HG03571 (cell line): ENCODE data around the gene NT5DC1.
A peak's percentile ranks its signal among the peaks of the same experiment; 100 is the strongest.
"Not testable (repeated sequence)": the region's sequence is repeated elsewhere in the genome, so short reads cannot be mapped to it uniquely, and the experiment has no call there.

ENCODE experiments used
- ATAC-seq: cut with Tn5 transposase; IDR thresholded peaks from one replicate; pipeline ENCODE4 v1.9.1; 2021; ENCODE audit not compliant: unreplicated experiment

Gene NT5DC1

DNA sequence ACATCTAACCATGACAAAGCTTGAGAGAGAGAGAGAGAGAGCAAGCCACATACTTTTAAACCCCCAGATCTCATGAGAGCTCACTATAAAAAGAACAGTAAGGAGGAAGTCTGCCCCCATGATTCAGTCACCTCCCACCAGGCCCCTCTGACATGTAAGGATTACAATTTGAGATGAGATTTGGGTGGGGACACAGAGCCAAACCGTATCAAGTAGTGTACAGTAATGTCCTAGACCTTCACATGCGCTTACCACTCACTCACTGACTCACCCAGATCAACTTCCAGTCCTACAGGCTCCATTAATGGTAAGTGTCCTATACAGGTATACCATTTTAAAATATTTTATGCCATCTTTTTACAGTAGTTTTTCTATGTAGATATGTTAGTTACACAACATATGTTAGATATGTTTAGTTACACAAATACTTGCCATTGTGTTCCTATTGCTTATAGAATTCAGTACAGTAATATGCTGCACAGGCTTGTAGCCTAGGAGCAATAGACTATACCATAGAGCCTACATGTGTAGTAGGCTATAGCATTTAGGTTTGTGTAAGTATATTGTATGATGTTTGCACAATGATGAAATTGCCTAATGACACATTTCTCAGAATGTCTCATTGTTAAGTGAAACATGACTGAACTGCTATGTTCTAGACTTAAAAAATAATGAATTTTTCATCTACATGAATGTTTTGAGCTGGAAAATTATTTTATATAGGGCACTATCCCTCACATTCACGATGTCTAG is 167.4 kb downstream of the NT5DC1 start:
- ATAC-seq, result peak; percentile 23

DNA sequence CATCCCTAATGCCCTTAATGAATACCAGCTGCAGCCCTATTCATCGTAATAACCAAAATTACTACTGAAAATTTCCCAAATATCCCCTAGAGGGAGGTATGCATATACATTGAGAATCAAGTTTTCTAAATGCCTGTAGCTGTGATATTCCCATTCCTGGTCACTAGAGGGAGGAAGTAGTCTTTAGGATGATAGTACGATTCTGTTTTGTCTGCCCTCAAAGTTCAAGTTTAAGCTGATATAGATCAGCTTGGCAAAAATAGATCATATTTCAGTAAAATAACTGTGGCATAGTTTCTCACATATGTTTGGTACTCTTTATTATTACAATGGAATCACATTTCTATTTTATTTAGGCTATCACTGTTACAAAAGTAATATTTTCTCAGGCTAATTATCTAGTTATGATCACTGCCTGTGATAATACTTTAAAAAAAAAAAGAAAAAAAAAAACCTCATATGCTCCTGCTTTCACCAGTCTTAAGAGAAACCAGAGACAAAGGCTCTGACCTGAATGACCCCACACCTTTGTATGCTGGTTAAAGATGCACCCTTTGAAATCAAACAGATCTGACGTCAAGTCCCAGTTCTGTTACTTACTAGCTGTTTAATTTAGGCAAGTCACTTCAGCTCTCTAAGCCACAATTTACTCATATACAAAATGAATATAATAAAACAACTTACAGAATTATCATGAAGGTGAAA is 168.1 kb downstream of the NT5DC1 start:
- peak; percentile 72 for ATAC-seq

DNA sequence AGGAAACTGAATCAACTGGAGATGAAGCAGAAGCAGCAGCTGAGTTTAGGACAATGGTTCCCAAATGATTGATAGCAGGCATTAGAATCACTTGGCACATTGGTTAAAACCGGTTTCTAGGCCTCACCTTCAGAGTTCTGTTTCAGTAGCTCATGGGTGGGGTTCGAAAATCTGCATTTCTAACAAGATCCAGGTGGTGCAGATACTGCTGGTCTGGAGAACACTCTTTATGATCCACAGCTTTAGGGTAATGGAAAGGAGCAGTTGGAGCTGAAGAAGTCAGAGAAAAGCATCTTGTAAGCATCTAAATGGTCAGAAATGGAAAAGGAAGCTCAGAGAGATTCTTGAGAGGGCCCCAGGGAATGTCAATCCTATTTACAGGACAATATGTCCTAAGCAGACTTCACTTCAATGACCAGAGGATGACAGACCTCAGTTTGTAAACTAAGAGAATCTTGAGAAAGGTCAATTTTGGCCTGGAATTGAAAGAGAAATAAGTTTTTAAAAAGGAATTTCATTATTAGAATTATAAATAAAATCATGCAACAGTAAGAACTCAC is 170.6 kb downstream of the NT5DC1 start:
- no peak for ATAC-seq

DNA sequence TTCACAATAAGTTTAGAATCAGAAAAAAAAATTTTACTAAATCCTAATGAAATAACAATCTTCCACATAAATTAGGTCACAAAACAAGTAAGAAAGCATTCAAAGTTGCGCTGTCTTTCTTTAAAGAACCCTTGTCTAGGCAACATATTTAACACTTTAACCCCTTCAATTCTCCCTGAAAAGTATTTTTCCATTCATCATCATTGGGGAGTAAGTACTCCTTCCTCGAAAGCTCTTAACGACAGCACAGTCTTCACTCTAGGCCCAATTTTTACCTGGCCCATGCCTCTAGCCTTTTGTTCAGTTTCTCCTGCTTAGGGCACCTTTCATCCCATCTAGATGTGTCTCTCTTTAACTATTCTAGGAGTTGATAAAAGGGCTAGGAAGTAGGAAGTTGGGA is 176.5 kb downstream of the NT5DC1 start:
- no peak for ATAC-seq

DNA sequence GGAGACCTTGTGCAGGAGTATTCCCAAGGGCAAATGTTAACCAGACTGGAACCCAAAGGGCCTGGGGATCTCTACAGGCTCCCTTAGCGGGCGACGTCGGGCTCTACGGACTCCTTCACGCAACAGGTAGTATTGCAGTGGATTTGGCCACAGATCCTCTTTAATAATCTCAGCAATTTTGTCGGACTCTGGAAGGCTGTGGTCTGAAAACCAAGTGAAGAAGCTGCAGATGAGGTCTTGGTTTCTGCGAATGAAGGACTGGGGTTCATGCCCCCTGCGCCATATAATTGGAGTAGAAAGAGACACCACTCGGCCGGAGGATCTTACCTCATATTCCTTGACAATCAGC is 177.8 kb downstream of the NT5DC1 start:
- ATAC-seq, result no peak

DNA sequence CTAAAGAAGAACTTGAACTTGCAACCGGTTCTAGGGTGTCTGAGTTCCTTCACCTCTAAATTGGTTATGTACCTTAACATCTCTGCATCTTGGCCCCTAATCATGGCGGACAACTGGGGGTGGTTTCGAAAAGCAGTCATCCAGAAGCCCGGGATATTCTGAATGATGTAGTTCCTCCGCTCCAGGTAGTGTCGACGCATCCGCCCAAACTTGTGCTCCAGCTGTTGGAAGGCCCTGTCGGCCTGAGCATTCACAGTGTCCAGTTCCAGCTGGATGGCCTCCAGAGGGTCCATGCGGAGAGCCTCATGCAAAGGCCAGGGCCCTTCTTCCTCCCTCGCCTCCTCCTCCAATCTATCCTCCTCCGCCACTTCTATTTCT is 178.2 kb downstream of the NT5DC1 start:
- peak; percentile 0 for ATAC-seq

DNA sequence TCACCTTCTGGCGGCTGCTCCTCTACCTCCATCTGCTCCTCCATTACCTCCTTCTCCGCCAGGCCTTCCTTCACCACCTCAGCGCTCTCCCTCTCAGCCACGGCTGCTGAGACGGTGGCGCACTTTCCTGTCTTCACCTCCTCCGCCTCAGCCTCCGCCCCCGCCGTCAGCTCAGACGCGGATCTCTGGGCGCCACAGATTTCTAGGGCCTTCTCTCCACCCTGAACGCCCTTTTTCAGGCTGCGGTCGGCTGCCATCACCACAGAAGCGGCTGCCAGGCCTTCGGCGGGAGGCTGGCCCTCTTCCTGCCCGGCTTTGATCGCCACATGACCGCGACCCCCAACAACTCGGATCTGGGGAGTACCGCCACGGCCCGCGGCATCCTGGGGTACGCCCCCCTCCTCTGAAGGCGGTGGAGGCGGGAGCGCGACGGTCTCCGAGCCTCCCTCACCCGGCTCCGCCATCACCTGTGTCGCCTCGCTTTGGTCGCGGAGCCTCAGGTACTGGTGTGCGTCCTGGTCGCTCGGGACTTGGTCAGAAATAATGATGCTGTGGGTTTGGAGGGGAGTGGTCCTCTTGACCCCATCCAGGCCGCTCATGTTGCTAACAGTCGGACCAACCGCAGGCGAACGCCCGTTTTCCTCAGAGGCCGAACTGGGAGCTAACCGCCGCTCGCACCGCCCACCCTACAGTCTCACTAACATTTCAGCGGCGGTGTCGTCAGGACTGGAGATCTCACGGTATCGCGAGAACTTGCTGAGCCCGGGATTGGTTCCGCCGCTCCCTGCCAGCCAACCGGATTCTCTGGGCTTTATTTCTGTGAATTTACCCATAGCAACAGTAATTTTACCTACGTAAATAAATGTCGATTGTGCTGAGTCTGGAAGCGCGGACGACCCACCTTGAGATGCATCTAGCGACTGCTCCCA is 178.8 kb downstream of the NT5DC1 start, which contains the start of gene TSPYL1:
Gene TSPYL1 (minus strand): TSS at position 699 of the 929 bp plus-strand sequence. CDS start 100 bp downstream, at position 599.
- ATAC-seq, result peak; percentile 93

DNA sequence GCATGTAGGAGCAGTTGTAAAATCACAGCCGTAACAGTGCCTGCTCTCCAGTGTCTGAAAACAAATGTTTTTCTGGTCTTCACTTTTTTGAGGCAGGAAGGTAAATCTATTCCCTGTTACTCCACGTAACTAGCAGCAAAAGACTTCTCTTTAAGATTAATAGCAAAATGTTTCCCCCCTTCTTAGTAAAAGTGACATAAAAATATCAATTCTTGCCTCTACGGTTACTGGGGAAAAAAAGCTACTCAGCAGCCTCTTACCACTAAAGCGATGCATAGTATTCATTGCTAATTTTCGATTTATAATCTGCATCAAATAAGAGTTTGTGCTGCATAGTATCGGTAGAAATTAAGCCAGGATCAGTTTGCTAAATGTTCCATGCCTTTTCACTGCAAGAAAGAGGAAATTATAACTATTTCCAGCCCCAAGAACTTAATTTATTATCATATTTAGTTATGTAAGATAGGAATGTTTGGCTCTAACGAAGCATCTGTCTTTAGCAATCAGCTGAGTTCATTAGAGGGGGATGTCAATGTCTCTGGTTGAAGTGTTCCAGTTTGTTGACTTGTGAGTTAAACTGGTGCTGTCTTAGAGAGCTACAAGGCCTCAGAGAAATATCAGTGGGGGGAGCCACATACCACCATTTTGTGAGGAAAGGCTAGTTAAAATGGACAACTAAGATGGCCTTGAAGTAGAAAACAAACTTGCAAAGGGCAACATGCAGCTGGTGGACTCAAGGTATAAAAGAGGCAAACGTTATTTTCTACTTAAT is 179.7 kb downstream of the NT5DC1 start:
- no peak for ATAC-seq

DNA sequence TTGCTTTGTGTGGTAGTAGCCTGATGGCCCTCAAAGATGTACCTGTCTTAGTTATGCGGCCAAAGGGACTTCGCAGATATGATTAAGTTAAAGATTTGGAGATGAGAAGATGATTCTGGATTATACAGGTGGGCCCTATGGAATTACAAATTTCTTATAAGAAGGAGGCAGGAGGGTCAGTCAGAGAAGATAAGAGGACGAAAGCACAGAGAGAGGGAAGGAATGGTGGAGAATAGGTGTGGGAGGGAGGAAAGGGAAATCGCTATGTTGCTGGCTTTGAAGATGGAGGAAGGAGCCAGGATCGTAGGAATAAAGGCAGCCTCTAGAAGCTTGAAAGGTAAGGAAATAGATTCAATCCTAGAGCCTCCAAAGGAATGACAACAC is 180.3 kb downstream of the NT5DC1 start:
- ATAC-seq, result no peak

DNA sequence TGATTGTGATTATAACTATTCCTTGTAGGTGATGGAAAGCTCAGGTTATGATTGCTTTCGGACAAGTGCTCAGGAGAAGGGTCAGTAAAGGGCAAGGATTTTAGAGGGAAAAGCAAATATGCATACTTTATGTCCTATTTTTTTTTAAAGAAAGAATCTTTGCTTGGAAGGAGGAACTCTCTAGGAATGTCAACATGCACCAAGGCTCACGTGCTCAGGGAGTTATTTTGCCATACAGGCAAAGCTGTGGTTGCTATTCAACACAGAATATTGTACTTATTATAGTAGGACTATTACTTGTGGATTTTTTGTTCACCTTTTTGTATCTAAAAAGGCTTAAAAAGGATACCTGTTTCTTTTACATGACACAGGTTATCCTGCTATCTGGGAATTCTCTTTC is 182.0 kb downstream of the NT5DC1 start:
- no peak for ATAC-seq

DNA sequence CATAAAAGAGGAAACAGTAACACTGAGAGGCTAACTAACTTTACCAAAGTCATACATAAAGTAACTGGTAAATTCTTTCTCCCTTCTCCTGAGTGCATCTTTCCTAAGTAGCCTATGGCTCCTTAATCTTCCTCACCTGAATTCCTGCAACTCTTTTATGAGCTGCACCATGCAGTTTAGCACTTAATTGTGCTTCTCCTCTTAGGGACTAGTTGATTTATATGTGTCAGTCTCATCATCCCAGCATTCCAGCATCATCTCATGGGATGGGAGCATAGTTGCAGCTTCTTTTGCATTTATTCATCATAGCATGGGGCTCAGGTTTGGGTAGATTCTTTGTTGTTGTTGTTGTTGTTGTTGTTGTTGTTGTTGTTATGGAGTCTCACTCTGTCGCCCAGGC is 182.5 kb downstream of the NT5DC1 start:
- ATAC-seq, result no peak

DNA sequence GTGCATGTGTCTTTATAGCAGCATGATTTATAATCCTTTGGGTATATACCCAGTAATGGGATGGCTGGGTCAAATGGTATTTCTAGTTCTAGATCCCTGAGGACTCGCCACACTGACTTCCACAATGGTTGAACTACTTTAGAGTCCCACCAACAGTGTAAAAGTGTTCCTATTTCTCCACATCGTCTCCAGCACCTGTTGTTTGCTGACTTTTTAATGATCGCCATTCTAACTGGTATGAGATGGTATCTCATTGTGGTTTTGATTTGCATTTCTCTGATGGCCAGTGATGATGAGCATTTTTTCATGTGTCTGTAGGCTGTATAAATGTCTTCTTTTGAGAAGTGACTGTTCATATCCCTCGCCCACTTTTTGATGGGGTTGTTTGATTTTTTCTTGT is 184.3 kb downstream of the NT5DC1 start:
- ATAC-seq, result not testable (repeated sequence)

DNA sequence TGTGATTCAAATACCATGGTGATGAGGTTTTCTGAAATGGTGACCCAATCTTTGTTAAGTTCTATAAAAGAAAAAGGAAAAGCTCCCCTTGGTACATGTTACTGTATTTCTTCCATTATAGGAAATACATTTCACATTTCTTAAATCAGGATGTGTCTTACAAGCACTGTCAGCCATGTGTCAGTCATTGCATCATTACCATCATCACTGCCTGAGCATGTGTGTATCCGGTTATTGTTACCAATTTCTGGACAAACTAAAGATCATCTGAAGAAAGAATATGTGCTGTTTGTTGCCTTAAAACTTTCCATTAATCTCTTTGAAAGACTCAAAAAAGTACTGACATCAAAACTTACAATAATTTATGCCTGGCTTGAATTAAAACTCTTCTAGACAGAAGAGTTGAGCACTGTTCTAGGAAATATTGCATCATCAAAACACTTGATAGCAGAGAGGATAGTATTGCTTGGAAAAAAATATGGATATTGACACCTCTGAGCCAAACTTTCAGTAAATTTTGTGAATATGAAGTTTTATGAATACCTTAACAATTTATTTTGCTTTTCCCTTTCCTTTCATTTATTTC is 186.2 kb downstream of the NT5DC1 start:
- no peak for ATAC-seq

DNA sequence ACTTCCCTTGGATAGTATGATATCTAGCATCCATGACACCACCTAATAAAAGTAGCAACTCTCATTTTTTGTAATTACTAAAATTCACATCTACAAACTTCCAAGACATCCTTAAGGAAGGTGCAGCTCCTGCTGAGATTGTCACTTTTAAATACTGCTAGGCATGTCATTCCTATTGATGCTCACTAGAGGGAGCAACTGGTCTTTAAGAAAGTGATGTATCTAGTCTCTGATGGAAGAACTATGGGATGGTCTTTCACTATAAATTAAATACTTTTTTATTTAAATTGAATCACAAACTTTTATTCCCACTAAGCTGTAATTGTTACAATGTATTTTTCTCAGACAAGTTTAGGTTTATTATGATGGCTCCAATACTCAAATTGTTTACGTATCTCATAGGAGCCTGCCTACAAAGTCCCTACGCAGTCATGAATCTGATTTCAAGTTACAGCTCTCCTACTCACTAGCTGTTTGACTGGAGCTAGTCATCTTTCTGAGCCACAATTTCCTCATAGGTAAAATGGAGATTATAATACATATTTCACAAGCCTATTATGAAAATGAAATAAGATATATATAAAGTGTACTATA is 187.1 kb downstream of the NT5DC1 start:
- no peak for ATAC-seq

DNA sequence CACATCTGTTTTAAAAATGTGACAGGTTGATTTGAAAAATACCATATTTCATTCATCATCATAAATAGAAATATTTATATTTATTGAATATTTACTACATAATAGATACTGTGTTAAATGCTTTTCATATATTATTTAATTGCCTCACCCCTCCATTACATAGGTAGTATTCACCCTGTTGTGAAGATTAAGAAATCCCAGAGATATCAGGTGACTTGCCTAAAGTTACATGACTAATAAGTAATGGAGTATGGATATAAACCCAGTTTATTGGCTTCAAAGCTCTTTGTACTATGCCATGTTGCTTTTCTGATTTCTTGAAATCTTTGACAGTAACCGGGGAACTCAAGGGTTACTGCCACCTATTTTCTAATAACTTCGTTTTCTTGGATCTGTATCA is 189.2 kb downstream of the NT5DC1 start:
- no peak for ATAC-seq

DNA sequence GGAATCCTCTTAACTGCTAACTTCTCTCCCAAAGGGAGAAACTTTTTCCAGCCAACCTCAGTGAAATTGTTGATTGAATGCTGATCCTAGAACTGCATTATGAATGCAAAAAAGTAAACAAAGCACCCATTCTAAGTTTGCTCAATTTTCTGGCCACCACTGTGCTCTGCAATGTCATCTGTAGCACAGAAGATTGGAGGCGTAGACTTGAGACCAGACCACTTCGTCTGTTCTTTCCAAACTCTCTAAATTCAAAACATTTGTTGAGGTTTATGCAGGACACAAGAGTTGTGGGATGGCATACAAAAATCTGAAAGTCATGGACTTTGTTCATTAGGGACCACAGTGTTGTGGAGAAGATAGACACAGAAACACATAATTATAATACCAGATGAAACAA is 190.1 kb downstream of the NT5DC1 start:
- no peak for ATAC-seq

DNA sequence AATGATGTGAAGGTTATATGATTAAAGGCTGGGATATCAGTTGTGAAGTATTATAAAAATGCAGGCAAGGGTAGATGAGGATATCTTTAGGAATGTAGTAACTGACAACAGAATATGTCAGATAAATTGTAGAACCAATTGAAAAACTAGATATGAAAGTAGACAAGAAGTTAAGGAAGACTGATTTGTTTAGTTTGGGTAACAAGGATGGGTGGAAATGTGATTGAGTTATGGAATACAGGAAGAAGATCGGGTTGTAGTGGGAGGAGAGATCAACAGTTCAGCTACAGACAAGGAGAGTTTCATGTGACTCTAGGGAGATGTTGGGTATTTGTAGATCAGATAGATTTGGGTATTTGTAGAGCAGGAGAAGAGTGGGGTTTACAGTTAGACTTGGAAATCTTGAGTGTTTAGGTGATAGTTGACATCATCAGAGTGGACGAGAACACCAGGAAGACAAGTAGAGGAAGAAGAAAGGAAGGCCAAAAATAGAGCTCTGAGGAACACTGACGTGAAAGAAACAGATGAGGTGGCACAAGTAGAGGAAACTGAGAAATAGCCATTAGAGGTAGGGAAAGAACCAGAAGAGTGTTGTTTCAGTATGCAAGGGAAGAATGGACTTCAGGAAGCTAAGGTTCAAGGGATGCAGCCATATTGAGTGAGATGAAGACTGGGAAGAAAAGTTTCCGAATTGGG is 191.2 kb downstream of the NT5DC1 start:
- no peak for ATAC-seq

DNA sequence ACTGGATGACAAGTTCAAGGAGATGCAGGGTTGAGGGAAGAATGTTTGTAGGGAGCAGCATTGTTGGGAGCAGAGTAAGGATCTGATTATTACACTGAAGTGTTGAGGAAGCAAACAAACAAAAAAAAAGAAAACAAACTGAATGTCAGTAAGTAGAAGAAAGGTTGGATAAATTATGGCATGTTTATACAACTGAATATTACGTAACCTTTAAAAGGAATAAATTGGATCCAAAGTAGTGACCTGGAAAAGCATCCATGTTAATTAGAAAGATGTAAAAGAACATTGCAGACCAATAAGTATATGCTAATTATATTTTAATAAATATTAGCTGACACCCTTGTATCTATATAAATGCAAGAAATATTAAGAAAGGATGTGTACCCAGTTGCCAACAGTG is 191.9 kb downstream of the NT5DC1 start:
- ATAC-seq, result no peak

DNA sequence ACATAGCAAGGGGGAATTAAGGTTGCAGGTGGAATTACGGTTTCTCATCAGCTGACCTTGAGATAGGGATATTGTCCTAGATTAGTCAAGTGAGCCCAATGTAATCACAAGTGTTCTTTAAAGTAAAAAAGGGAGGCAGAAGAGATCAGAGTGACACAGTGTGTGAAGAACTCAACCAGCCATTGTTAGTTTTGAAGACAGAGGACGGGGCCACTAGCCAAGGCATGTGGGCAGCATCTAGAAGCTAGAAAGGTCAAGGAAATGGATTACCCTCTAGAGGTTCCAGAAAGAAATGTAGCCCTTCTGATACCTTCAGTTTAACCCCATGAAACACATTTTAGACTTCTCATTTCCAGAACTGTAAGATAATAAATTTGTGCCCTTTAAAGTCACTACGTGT is 197.6 kb downstream of the NT5DC1 start:
- ATAC-seq, result no peak
